Astrocyte (in vitro differentiated cells and primary cell): ENCODE measurements around the gene LSM5. TPM values are rescaled to one million over a fixed set of nuclear protein-coding genes. Genes with fewer than 3 reads are reported as not detected.

Experiments used
- DNase-seq: peaks from one replicate; pipeline ENCODE4 v3.0.0-alpha.2; 2010; ENCODE audit warnings: low read depth
- FAIRE-seq: peaks from 2 replicates; lab custom pipeline; 2011; peaks lifted over from hg19 to GRCh38; lab: Jason Lieb, UNC
- H2AFZ ChIP-seq: 2 replicates; pipeline ENCODE4 v1.6.0; 2012; ENCODE audit warnings: low read depth, low read length, inconsistent platforms
- H3K27ac ChIP-seq: 2 replicates; pipeline ENCODE4 v1.5.1; 2011; ENCODE audit warnings: low read depth, low read length, inconsistent platforms
- H3K27me3 ChIP-seq: 2 replicates; pipeline ENCODE4 v1.6.0; 2011; ENCODE audit warnings: low read length, inconsistent platforms; ENCODE audit not compliant: insufficient read depth
- H3K36me3 ChIP-seq: 2 replicates; pipeline ENCODE4 v1.5.1; 2011; ENCODE audit warnings: low read length, inconsistent platforms; ENCODE audit not compliant: insufficient read depth
- H3K4me1 ChIP-seq: 2 replicates; pipeline ENCODE4 v1.5.1; 2011; ENCODE audit warnings: low read length, inconsistent platforms; ENCODE audit not compliant: insufficient read depth
- H3K4me2 ChIP-seq: 2 replicates; pipeline ENCODE4 v1.6.0; 2012; ENCODE audit warnings: low read length, inconsistent platforms
- H3K4me3 ChIP-seq: 2 replicates; pipeline ENCODE4 v1.5.1; 2011; ENCODE audit warnings: low read depth, mild to moderate bottlenecking, low read length, inconsistent platforms; ENCODE audit not compliant: insufficient read depth
- H3K79me2 ChIP-seq: 2 replicates; pipeline ENCODE4 v1.6.0; 2012; ENCODE audit warnings: mild to moderate bottlenecking, low read length, inconsistent platforms; ENCODE audit not compliant: insufficient read depth
- H3K9ac ChIP-seq: 2 replicates; pipeline ENCODE4 v1.6.0; 2012; ENCODE audit warnings: mild to moderate bottlenecking, low read length, inconsistent platforms
- H3K9me3 ChIP-seq: 2 replicates; pipeline ENCODE4 v1.5.1; 2012; ENCODE audit warnings: low read depth, mild to moderate bottlenecking, low read length, inconsistent platforms; ENCODE audit not compliant: insufficient read depth
- H4K20me1 ChIP-seq: 2 replicates; pipeline ENCODE4 v1.6.0; 2012; ENCODE audit warnings: low read length, inconsistent platforms; ENCODE audit not compliant: insufficient read depth
- H3K27ac Mint-ChIP-seq: one replicate; pipeline ENCODE4 v1.8.0; 2021; ENCODE audit warnings: mild to moderate bottlenecking, mixed read lengths; ENCODE audit not compliant: unreplicated experiment
- H3K27me3 Mint-ChIP-seq: one replicate; pipeline ENCODE4 v1.8.0; 2021; ENCODE audit warnings: low read depth, mixed read lengths; ENCODE audit not compliant: unreplicated experiment
- H3K36me3 Mint-ChIP-seq: one replicate; pipeline ENCODE4 v1.8.0; 2021; ENCODE audit warnings: low read depth, mixed read lengths; ENCODE audit not compliant: unreplicated experiment
- H3K4me1 Mint-ChIP-seq: one replicate; pipeline ENCODE4 v1.8.0; 2021; ENCODE audit warnings: low read depth, mixed read lengths; ENCODE audit not compliant: unreplicated experiment
- H3K4me3 Mint-ChIP-seq: one replicate; pipeline ENCODE4 v1.8.0; 2021; ENCODE audit warnings: mild to moderate bottlenecking, moderate library complexity, mixed read lengths; ENCODE audit not compliant: unreplicated experiment
- H3K9me3 Mint-ChIP-seq: one replicate; pipeline ENCODE4 v1.8.0; 2021; ENCODE audit warnings: mild to moderate bottlenecking, mixed read lengths; ENCODE audit not compliant: unreplicated experiment
- EZH2 ChIP-seq: IDR thresholded peaks from 2 replicates; pipeline ENCODE4 v1.6.1; 2012; ENCODE audit warnings: mild to moderate bottlenecking, low read length, inconsistent platforms; ENCODE audit not compliant: insufficient read depth
- total RNA-seq: library from RNA; stranded (reverse); gene quantifications from 2 replicates; pipeline ENCODE4 v1.2.1, GENCODE V29; 2021
- TF ChIP-seq, protein P1 (sequence below): IDR thresholded peaks from 2 replicates; pipeline ENCODE4 v1.5.1; 2011; ENCODE audit warnings: low read depth, mild to moderate bottlenecking, inconsistent platforms, low read length, moderate library complexity; ENCODE audit not compliant: insufficient read depth

The LSM5 gene
- total RNA-seq, 1 donor from 2014 or later = 36.2 TPM

DNA sequence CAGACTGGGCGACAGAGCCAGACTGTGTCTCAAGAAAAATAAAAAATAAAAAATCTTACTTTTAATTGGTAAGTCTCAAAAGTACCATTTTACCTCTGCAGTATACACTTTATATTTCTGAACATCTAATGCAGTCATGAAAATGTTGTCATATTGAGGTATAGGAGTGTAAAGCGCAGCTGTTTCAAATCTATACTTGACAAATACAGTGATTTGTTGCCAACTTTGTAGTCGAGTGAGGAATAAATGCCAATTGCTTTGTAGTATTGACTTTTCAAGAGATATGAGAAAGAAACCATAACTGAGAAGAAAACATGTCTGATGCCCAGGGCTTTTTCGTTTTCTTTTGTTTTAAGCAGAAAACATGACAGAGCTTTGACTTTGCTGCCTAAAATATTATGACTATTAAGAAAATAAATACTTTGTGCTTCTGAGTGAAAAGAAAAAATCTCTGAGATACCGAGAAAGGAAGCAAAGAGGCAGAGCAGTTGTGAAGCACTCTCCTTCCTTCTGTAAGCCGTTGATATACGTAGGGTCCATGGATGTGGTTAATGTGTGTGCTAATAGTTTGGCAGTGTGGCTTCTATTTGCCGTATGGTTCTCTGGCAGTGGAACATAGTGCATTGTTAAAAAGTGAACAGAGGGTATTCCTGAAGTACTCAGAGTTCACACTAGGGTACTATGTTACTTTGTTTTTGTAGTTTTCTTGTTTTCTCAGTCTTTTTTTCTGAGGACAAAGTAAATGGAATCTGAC is 43.3 kb upstream of the LSM5 start:
- no peaks in the 10 kb centered on the region for H3K36me3 Mint-ChIP-seq
- Histone ChIP-seq H2AFZ (no peak overlapping the region), H3K9me3 (no peaks in the 10 kb centered on the region), H3K27me3 (no peaks in the 10 kb centered on the region), H3K79me2 (peaks cover 74% of the 10 kb centered on the region), H3K4me2 (no peak overlapping the region), H3K27ac (no peak overlapping the region), H4K20me1 (peaks cover 65% of the 10 kb centered on the region), H3K4me3 (no peak overlapping the region), H3K36me3 (peaks cover 2% of the 10 kb centered on the region), H3K4me1 (peaks cover 7% of the 10 kb centered on the region), H3K9ac (no peak overlapping the region)
- no peak overlapping the region for H3K4me3 Mint-ChIP-seq
- H3K27ac Mint-ChIP-seq = no peak overlapping the region
- TF ChIP-seq, protein P1, sequence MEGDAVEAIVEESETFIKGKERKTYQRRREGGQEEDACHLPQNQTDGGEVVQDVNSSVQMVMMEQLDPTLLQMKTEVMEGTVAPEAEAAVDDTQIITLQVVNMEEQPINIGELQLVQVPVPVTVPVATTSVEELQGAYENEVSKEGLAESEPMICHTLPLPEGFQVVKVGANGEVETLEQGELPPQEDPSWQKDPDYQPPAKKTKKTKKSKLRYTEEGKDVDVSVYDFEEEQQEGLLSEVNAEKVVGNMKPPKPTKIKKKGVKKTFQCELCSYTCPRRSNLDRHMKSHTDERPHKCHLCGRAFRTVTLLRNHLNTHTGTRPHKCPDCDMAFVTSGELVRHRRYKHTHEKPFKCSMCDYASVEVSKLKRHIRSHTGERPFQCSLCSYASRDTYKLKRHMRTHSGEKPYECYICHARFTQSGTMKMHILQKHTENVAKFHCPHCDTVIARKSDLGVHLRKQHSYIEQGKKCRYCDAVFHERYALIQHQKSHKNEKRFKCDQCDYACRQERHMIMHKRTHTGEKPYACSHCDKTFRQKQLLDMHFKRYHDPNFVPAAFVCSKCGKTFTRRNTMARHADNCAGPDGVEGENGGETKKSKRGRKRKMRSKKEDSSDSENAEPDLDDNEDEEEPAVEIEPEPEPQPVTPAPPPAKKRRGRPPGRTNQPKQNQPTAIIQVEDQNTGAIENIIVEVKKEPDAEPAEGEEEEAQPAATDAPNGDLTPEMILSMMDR = no peak
- no peaks in the 10 kb centered on the region for H3K27me3 Mint-ChIP-seq
- FAIRE-seq = no peak
- no peaks in the 10 kb centered on the region for H3K9me3 Mint-ChIP-seq
- H3K4me1 Mint-ChIP-seq = peaks cover 11% of the 10 kb centered on the region
- no peak for DNase-seq

DNA sequence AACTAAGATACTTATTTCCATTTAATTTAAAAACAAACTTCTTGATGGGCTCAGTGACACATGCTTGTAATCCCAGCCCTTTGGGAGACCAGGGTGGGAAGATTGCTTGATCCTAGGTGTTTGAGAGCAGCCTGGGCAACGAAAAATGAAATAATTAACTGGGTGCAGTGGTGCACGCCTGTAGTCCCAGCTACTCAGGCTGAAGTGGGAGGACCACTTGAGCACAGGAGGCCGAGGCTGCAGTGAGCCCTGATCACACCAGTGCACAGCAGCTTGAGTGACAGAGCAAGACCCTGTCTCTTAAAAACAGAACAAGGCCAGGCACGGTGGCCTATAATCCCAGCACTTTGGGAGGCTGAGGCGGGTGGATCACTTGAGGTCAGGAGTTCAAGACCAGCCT is 42.5 kb upstream of the LSM5 start:
- Histone ChIP-seq H3K9me3 (no peaks in the 10 kb centered on the region), H3K4me2 (no peak overlapping the region), H3K36me3 (peaks cover 2% of the 10 kb centered on the region), H3K9ac (no peak overlapping the region), H3K4me3 (no peak overlapping the region), H4K20me1 (peaks cover 69% of the 10 kb centered on the region), H3K27me3 (no peaks in the 10 kb centered on the region), H3K4me1 (peaks cover 7% of the 10 kb centered on the region), H3K79me2 (peaks cover 76% of the 10 kb centered on the region), H2AFZ (no peak overlapping the region), H3K27ac (no peak overlapping the region)
- no peaks in the 10 kb centered on the region for H3K27me3 Mint-ChIP-seq
- no peak for DNase-seq
- peaks cover 11% of the 10 kb centered on the region for H3K4me1 Mint-ChIP-seq
- no peak overlapping the region for H3K27ac Mint-ChIP-seq
- no peaks in the 10 kb centered on the region for H3K36me3 Mint-ChIP-seq
- H3K9me3 Mint-ChIP-seq = no peaks in the 10 kb centered on the region
- TF ChIP-seq, protein P1 = no peak
- TF ChIP-seq EZH2 = no peak
- H3K4me3 Mint-ChIP-seq = no peak overlapping the region
- no peak for FAIRE-seq

DNA sequence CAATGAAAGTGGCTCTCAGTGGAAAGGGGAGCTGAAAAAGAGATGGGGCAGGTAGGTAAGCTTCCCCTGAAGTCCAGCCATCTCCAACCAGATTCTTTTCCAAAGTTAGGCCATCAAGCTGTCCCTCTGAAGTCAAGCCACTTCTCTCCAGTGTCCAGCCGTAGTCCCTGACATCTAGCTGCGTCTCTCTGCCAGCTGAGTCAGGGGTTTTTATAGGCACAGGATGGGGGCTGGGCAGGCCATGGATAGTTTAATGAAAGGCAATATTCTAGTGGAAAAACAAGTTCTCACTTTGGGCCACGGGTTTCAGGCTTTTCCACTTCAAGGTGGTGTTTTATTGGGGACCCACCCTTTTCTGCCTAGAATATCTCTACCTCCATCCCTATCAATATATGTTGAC is 41.9 kb upstream of the LSM5 start:
- peaks cover 7% of the 10 kb centered on the region for H3K4me1 ChIP-seq
- H4K20me1 ChIP-seq = peaks cover 68% of the 10 kb centered on the region
- no peak overlapping the region for H2AFZ ChIP-seq
- Mint-ChIP-seq H3K4me1 (peaks cover 11% of the 10 kb centered on the region), H3K9me3 (no peaks in the 10 kb centered on the region), H3K27ac (no peak overlapping the region), H3K4me3 (no peak overlapping the region), H3K27me3 (no peaks in the 10 kb centered on the region), H3K36me3 (peaks cover 1% of the 10 kb centered on the region)
- DNase-seq = no peak
- H3K4me3 ChIP-seq = no peak overlapping the region
- H3K27ac ChIP-seq = no peak overlapping the region
- H3K9me3 ChIP-seq = no peaks in the 10 kb centered on the region
- no peak overlapping the region for H3K9ac ChIP-seq
- no peak for TF ChIP-seq EZH2
- TF ChIP-seq, protein P1 = no peak
- H3K36me3 ChIP-seq = peaks cover 2% of the 10 kb centered on the region
- H3K4me2 ChIP-seq = no peak overlapping the region
- no peak for FAIRE-seq
- peaks cover 80% of the 10 kb centered on the region for H3K79me2 ChIP-seq
- H3K27me3 ChIP-seq = no peaks in the 10 kb centered on the region
